ENCODE measurements around the gene EGFR.

EGFR gene

GRCh38 chr7:55255496-55256445 is 237.0 kb downstream of the EGFR start:
- peak; percentile 58 for DNase-seq

- no peak for DNase-seq
These were observed 239.8 kb downstream of the EGFR start for GRCh38 chr7:55258631-55259030.

GRCh38 chr7:55260171-55260570 is 241.4 kb downstream of the EGFR start:
- DNase-seq, result no peak

- no peak for DNase-seq
These were observed 242.0 kb downstream of the EGFR start for GRCh38 chr7:55260676-55261385.
